Brain pericyte (primary cell): Measurements from ENCODE around the gene SYTL2.

Experiments
- DNase-seq: peaks from one replicate; pipeline ENCODE4 v3.0.0-alpha.2; 2012; ENCODE audit warnings: low read depth, low spot score

The SYTL2 gene

GRCh38 chr11:85826116-85826855, 15.3 kb upstream of the SYTL2 start:
- no peak for DNase-seq

- no peak for DNase-seq
These were observed 14.7 kb upstream of the SYTL2 start for GRCh38 chr11:85825616-85826015.

GRCh38 chr11:85823816-85824215, 12.9 kb upstream of the SYTL2 start:
- no peak for DNase-seq

GRCh38 chr11:85822814-85823213, 11.9 kb upstream of the SYTL2 start:
- DNase-seq = no peak

- no peak for DNase-seq
These were observed 10.7 kb upstream of the SYTL2 start for GRCh38 chr11:85821636-85822035.

DNA sequence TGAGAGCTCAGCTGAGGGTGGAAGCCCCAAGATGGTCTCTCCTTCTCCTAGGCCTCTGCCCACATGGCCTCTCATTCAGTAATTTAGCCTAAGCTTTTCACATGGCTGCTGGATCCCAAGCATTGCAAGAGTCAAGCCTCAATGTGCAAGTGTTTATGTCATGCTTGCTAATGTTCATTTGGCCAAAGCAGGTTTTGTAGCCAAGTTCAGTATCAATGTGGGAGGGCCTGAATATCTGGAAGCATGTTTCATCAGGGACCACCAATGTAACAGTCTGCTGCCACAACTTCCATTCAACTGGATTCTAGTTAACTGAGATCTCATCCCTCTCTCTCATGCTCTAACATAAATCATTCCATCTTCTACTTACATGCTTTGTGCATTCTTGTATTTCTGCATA, 8.5 kb upstream of the SYTL2 start:
- DNase-seq = no peak

DNA sequence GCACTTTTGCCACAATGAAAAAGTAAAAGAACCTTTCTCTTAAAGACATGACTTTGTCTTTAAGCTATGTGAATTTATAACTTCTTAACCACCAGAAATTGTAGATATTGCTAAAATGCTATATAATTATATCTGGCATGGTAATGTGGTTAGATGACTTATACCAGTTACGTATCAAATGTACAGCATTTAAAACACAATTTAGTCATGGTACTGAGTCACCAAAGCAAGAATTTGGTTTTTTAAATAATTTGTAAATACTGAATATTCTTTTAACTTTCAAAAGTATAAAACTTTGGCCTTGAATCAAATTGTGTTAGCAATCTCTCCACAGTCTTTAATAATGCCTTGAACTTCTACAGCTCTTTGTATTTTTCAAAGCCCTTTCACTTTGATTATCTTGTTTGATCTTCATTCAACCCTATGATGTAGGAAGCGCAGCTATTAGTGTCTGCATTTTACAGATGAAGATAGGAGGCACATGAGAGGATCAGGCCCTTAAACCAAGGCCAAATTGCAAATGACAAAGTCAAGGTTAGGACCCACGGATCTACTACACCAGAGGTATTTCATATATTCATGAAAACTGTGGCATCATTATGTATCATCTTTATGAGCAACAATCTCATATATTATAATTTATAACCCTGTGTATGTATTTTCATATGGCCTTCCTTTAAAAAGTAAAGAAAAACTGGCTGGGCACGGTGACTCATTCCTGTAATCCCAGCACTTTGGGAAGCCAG, 4.4 kb upstream of the SYTL2 start:
- no peak for DNase-seq

DNA sequence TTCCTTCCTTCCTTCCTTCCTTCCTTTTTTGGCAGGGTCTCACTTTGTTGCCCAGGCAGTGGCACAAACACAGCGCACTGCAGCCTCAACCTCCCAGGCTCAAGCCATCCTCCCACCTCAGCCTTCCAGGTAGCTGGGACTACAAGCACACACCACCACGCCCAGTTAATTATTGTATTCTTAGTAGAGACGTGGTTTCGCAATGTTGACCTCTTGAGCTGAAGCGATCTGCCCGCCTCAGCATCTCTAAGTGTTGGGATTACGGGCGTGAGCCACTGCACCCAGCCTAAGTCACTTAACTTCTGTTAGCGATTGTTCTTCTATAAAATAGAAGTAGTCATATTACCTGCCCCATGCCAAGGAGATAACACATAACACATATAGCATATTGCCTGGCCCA, 2.8 kb upstream of the SYTL2 start:
- no peak for DNase-seq

DNA sequence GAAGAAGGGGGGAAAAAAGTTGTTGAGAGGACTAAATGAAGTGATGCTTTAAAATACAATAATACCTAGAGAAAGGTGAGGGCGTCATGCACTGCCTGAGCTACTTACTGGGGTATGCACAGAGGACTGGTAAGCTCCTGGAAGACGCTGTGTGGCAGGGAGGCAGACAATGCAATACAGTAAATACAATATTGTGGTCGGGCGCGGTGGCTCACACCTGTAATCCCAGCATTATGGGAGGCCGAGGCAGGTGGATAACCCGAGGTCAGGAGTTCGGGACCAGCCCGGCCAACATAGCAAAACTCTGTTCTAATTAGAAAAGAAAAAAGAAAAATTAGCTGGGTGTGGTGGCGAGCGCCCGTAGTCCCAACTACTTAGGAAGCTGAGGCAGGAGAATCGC, 683 bp upstream of the SYTL2 start:
- no peak for DNase-seq

DNA sequence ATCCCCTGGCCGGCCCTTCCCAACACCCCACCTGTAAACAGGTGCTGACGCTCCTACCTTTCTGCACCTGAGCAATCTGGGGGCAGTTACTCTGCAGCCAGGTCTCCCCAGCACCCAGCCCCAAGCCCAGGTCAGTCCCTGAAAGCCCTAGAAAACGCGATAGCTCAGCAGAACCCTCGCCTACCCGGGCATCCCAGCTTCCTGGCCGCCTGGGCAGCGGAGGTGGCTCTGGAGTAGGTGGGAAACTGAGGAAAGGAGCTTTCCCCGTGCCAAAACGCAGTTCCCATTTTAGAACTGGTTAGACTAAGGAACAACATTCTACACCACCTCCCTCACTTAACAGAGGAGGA, 445 bp downstream of the SYTL2 start:
- no peak for DNase-seq

DNA sequence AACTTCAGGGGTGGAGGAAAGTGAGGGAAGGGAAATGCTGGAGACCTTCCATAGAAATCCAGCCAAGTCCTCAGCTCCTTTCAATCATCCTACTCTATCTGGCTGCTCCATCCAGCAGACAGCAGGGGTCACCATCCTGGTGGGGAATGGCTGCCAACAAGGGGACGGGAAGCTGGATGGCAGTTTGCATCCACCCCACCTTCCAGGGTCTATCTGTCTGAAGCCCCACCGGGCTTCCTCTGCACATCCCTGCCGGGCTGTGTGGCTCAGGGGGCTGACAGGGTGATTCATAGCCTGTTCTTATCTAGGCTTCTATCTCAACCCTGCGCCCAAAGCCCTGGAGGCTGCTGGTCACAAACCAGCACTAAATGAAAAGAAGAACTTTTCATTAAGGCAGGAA, 1.1 kb downstream of the SYTL2 start:
- no peak for DNase-seq

DNA sequence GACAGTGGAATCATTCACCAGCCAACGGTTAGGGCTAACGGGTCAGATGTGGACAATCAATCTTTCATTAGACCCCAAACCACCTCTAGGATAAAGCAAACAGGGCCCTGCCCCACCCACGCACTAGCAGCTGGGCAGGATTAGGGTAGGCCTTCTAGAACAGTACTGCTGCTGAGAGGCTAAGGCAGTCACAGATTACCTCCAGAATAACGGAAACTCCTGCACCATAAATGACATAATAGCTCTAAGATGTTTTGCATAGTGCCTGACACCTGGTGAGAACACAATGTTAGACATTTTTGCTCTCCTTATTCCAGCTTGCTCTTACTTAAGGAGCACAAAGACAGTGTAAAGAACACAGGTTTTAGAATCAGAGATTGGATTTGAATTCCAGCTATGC, 1.8 kb downstream of the SYTL2 start:
- no peak for DNase-seq

GRCh38 chr11:85806876-85807275, 4.1 kb downstream of the SYTL2 start:
- DNase-seq = no peak

- no peak for DNase-seq
These were observed 4.9 kb downstream of the SYTL2 start for GRCh38 chr11:85806016-85806415.

DNA sequence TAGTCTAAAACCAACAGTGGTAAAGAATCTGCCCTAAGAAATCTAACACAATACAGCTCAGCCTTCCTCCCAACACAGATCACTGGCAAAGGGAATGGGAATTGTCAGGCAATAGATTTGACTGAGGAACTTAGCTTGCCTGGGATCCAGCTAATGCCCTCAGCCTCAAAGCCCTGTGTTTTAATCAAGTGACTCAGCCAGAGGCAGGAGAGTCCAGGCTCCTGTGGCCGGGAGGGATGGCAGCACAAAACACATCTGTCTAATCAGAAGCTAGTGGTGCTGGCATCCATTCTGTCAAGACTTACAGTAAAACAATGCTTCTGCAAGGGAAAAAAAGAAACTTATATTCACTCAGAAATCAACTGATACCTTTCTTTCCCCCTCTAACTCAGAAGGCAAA, 5.6 kb downstream of the SYTL2 start:
- no peak for DNase-seq

DNA sequence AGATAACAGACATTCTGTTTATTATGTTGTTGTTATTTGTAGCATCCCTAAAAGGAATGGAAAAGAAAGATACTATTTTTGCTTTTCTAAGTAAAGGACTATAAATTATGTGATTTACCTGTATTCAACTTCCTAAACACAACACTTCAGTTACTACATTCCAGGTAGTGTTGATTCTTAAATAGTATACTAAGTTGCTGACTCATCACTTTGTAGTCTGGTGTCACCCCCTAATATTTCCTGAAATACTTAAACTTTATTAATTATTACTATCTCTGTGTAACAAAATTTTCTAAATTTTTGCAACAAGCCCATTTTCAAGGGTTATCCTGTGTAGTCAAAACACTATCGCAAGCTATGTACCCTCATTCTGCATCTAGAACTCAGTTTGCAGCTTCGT, 7.0 kb downstream of the SYTL2 start:
- DNase-seq = no peak

DNA sequence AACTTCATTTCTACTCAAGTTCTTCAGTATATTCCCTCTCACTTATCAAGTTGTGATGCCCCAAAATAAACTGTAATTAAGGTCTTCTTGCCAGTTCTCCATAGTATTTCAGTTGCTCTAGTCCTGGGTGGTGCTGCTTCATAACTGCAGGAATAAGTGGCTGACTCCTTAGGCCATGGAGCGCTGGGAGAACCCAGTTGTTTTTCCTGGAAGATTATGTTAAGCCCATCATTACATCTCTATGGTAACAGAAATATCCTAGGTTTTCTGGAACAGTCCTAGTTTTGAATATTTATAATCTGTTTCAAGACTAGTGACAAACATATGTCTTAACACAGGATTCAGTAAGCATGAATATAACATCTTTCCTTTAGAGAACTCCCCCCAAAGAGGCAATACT, 7.6 kb downstream of the SYTL2 start:
- no peak for DNase-seq

- DNase-seq = no peak
These were observed 9.4 kb downstream of the SYTL2 start for GRCh38 chr11:85801527-85801926.

DNA sequence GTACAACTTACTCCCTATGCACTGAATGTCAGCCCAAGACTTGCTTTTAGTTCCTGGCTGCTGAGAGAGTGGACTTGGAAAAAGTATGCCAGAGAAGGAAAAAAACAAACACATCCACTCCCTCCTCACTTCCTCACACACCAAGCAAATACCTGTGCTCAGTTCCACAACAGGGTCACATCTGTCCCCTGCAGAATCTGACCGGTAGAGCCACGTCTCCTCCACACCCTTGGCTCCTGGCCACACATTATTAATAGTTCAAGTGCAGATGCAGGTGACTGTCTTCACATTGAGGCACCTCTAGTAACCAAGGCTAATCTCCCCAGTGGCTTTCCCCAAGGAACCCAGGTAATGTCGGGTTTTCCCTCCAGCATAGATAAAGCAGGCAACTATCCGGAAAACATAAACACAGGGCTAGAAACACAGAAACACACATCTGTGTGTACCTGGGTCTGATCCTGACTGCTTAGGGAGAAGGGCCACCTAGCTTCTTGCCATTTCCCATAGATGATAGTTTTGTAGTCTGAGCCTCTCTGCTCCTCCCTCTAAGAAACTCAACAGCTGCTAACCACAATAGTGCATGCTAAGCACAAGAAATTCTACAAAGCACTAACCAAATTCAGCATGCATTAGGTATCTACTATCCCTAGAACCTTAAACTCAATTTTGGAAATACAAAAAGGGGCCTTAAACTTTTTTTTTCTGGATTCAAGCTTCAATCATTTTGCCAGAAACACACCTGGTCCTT, 10.2 kb downstream of the SYTL2 start:
- DNase-seq = no peak

- DNase-seq = no peak
These were observed 11.8 kb downstream of the SYTL2 start for GRCh38 chr11:85799142-85799541.

DNA sequence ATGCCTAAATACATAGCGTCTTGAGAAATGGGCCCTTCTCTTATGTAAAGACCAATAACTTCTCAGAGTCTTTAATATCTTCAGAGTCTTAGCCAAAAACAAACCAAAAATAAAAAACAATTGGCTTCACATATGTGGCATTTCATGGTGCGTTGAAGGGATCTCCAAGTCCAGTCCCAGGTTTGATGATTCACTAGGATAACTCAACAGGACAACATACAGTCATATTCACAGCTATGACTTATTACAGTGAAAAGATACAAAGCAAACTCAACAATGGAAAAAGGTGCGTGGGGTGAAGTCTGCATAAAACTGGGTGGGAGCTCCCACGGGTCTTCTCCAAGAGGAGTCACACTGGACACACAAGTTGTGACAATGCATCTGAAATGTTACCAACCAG, 12.6 kb downstream of the SYTL2 start:
- DNase-seq = no peak

- DNase-seq = no peak
These were observed 15.0 kb downstream of the SYTL2 start for GRCh38 chr11:85795712-85796487.
